Neural progenitor cell (in vitro differentiated cells): ENCODE results near the gene ANKRD31. TPM values are rescaled to one million over a fixed set of nuclear protein-coding genes. Genes with fewer than 3 reads are reported as not detected.
"Not testable (repeated sequence)": the region's sequence is repeated elsewhere in the genome, so short reads cannot be mapped to it uniquely, and the experiment has no call there.

ENCODE experiments used
- DNase-seq: peaks from one replicate; pipeline ENCODE4 v3.0.0-alpha.2; 2016; ENCODE audit warnings: low spot score
- H2AFZ ChIP-seq: fragments of 200-600 bp; sonication (generic); replicated peaks from 2 replicates; pipeline ENCODE4 v1.6.1; 2016; ENCODE audit warnings: antibody characterized with exemption
- H3F3A ChIP-seq: fragments of 200-600 bp; sonication (generic); 2 replicates; pipeline ENCODE4 v1.6.1; 2016; ENCODE audit warnings: antibody characterized with exemption, low read depth
- H3K27ac ChIP-seq: fragments of 200-600 bp; sonication (generic); 2 replicates; pipeline ENCODE4 v1.5.1; 2016; ENCODE audit warnings: mild to moderate bottlenecking
- H3K27me3 ChIP-seq: fragments of 200-600 bp; sonication (generic); 2 replicates; pipeline ENCODE4 v1.6.1; 2016; ENCODE audit warnings: mild to moderate bottlenecking, moderate library complexity
- H3K36me3 ChIP-seq: fragments of 200-600 bp; sonication (generic); 2 replicates; pipeline ENCODE4 v1.5.1; 2016
- H3K4me1 ChIP-seq: fragments of 200-600 bp; sonication (generic); 2 replicates; pipeline ENCODE4 v1.6.1; 2016; ENCODE audit warnings: mixed run types
- H3K4me2 ChIP-seq: fragments of 200-600 bp; sonication (generic); 2 replicates; pipeline ENCODE4 v1.6.1; 2016
- H3K4me3 ChIP-seq: fragments of 200-600 bp; sonication (generic); 2 replicates; pipeline ENCODE4 v1.5.1; 2016
- H3K79me2 ChIP-seq: fragments of 200-600 bp; sonication (generic); 2 replicates; pipeline ENCODE4 v1.6.1; 2016; ENCODE audit warnings: low read depth
- H3K9ac ChIP-seq: fragments of 200-600 bp; sonication (generic); 2 replicates; pipeline ENCODE4 v1.6.1; 2016
- H3K9me3 ChIP-seq: fragments of 200-600 bp; sonication (generic); 2 replicates; pipeline ENCODE4 v1.5.1; 2016; ENCODE audit warnings: low read depth
- H4K20me1 ChIP-seq: fragments of 200-600 bp; sonication (generic); 2 replicates; pipeline ENCODE4 v1.6.1; 2016; ENCODE audit warnings: low read depth
- H3K27ac Mint-ChIP-seq: 3 replicates; pipeline ENCODE4 v1.8.0; 2021; ENCODE audit warnings: mixed read lengths
- H3K27me3 Mint-ChIP-seq: 2 replicates; pipeline ENCODE4 v1.8.0; 2022; ENCODE audit warnings: low read depth, mild to moderate bottlenecking, inconsistent platforms, moderate library complexity, mixed read lengths; ENCODE audit not compliant: insufficient read depth
- H3K36me3 Mint-ChIP-seq: 3 replicates; pipeline ENCODE4 v1.8.0; 2021; ENCODE audit warnings: mixed read lengths
- H3K4me1 Mint-ChIP-seq: 3 replicates; pipeline ENCODE4 v1.8.0; 2021; ENCODE audit warnings: mixed read lengths
- H3K4me3 Mint-ChIP-seq: 3 replicates; pipeline ENCODE4 v1.8.0; 2021; ENCODE audit warnings: mild to moderate bottlenecking, moderate library complexity, mixed read lengths
- H3K9me3 Mint-ChIP-seq: 3 replicates; pipeline ENCODE4 v1.8.0; 2020; ENCODE audit warnings: mixed read lengths
- EZH2 ChIP-seq: fragments of 200-600 bp; sonication (generic); IDR thresholded peaks from 2 replicates; pipeline ENCODE4 v1.6.1; 2017; ENCODE audit warnings: antibody characterized with exemption, mild to moderate bottlenecking, moderate library complexity
- EZH2phosphoT487 ChIP-seq: fragments of 200-600 bp; sonication (generic); IDR thresholded peaks from 2 replicates; pipeline ENCODE4 v1.6.1; 2017; ENCODE audit warnings: antibody characterized with exemption
- total RNA-seq: library from RNA; depleted of rRNA; stranded (reverse); fragments of >200 nt; gene quantifications from 2 replicates; pipeline ENCODE4 v1.2.3, GENCODE V29; 2015; ENCODE audit warnings: low replicate concordance
- TF ChIP-seq, protein P1 (sequence below): fragments of 200-600 bp; sonication (generic); IDR thresholded peaks from 2 replicates; pipeline ENCODE4 v1.5.1; 2017; ENCODE audit warnings: antibody characterized with exemption, mild to moderate bottlenecking

The ANKRD31 gene
- total RNA-seq, 1 donor from 2014 or later: 0.75 TPM

DNA sequence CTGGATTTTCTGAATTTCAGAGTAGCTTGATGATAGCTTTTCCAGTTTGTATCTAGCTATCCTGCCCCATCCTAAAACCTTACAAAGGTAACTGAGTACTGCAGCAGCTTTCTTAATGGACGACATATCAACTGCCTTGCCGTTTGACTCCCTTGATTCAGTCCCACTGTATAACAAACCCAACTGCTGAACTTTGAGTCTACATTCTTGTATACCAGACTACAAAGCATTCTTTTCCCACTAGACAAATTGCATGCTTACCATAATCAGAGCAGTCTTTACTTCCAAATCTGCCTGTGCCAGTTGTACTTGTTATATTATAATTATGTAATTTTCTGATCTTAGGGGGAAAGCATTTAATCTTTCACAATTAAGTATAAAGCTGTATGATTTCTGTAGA is 47.3 kb downstream of the ANKRD31 start:
- no peak overlapping the region for H3K4me3 Mint-ChIP-seq
- no peak for DNase-seq
- Histone ChIP-seq H3K27me3 (no peaks in the 10 kb centered on the region), H2AFZ (no peak overlapping the region), H3K36me3 (no peaks in the 10 kb centered on the region), H3K4me3 (no peak overlapping the region), H3K9ac (no peak overlapping the region), H3K4me1 (no peaks in the 10 kb centered on the region), H3K27ac (no peak overlapping the region), H3K9me3 (no peaks in the 10 kb centered on the region), H3K4me2 (no peak overlapping the region), H4K20me1 (no peaks in the 10 kb centered on the region), H3F3A (no peaks in the 10 kb centered on the region), H3K79me2 (no peaks in the 10 kb centered on the region)
- TF ChIP-seq, protein P1, sequence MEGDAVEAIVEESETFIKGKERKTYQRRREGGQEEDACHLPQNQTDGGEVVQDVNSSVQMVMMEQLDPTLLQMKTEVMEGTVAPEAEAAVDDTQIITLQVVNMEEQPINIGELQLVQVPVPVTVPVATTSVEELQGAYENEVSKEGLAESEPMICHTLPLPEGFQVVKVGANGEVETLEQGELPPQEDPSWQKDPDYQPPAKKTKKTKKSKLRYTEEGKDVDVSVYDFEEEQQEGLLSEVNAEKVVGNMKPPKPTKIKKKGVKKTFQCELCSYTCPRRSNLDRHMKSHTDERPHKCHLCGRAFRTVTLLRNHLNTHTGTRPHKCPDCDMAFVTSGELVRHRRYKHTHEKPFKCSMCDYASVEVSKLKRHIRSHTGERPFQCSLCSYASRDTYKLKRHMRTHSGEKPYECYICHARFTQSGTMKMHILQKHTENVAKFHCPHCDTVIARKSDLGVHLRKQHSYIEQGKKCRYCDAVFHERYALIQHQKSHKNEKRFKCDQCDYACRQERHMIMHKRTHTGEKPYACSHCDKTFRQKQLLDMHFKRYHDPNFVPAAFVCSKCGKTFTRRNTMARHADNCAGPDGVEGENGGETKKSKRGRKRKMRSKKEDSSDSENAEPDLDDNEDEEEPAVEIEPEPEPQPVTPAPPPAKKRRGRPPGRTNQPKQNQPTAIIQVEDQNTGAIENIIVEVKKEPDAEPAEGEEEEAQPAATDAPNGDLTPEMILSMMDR: no peak
- no peak for TF ChIP-seq EZH2phosphoT487
- TF ChIP-seq EZH2: no peak
- H3K4me1 Mint-ChIP-seq: no peaks in the 10 kb centered on the region
- no peaks in the 10 kb centered on the region for H3K9me3 Mint-ChIP-seq
- H3K36me3 Mint-ChIP-seq: no peaks in the 10 kb centered on the region
- H3K27me3 Mint-ChIP-seq: peaks cover 2% of the 10 kb centered on the region
- no peak overlapping the region for H3K27ac Mint-ChIP-seq

DNA sequence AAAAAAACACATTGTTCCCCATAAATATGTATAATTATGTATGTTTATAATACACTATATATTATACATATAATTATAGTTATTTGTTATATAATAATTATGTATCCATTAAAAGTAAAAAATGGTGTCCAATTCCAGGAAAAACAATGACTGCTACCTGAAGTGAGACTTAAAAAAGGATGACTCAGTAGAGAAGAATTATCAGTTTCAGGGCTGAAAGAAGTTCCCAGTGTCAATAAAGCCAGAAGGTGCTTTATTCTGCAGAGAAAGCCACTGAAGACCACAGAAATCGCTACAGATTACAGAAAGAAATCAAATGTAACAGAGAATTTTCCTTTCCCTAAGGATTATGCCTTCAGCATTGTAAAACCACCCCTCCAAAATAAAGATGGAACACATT is 50.9 kb downstream of the ANKRD31 start:
- no peak overlapping the region for H3K27ac ChIP-seq
- Mint-ChIP-seq H3K36me3 (peaks cover 2% of the 10 kb centered on the region), H3K4me1 (no peaks in the 10 kb centered on the region), H3K27ac (no peak overlapping the region), H3K4me3 (no peak overlapping the region), H3K9me3 (peaks cover 4% of the 10 kb centered on the region), H3K27me3 (peaks cover 2% of the 10 kb centered on the region)
- H3K79me2 ChIP-seq: no peaks in the 10 kb centered on the region
- H3K4me1 ChIP-seq: no peaks in the 10 kb centered on the region
- H3K9ac ChIP-seq: no peak overlapping the region
- H3K4me2 ChIP-seq: no peak overlapping the region
- no peaks in the 10 kb centered on the region for H3F3A ChIP-seq
- no peak for TF ChIP-seq EZH2
- TF ChIP-seq, protein P1: no peak
- TF ChIP-seq EZH2phosphoT487: no peak
- no peaks in the 10 kb centered on the region for H3K9me3 ChIP-seq
- no peaks in the 10 kb centered on the region for H4K20me1 ChIP-seq
- no peak for DNase-seq
- no peaks in the 10 kb centered on the region for H3K36me3 ChIP-seq
- no peak overlapping the region for H3K4me3 ChIP-seq
- no peaks in the 10 kb centered on the region for H3K27me3 ChIP-seq
- no peak overlapping the region for H2AFZ ChIP-seq

DNA sequence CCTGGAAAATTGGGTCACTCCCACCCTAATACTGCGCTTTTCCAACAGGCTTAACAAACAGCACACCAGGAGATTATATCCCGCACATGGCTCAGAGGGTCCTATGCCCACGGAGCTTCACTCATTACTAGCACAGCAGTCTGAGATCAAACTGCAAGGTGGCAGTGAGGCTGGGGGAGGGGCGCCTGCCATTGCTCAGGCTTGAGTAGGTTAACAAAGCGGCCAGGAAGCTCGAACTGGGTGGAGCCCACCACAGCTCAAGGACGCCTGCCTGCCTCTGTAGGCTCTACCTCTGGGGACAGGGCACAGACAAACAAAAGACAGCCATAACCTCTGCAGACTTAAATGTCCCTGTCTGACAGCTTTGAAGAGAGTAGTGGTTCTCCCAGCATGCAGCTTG is 60.7 kb downstream of the ANKRD31 start:
- H3K36me3 Mint-ChIP-seq, H3K27ac ChIP-seq, H3K4me1 ChIP-seq, H3K4me1 Mint-ChIP-seq, H3K4me3 ChIP-seq, H4K20me1 ChIP-seq, H3K9me3 ChIP-seq, H3K27me3 Mint-ChIP-seq, H3K79me2 ChIP-seq, H3K36me3 ChIP-seq, H3K4me2 ChIP-seq, H2AFZ ChIP-seq, DNase-seq, H3K4me3 Mint-ChIP-seq, H3F3A ChIP-seq, H3K9ac ChIP-seq, H3K27ac Mint-ChIP-seq, H3K27me3 ChIP-seq: not testable (repeated sequence)
- peaks cover 47% of the 10 kb centered on the region for H3K9me3 Mint-ChIP-seq

DNA sequence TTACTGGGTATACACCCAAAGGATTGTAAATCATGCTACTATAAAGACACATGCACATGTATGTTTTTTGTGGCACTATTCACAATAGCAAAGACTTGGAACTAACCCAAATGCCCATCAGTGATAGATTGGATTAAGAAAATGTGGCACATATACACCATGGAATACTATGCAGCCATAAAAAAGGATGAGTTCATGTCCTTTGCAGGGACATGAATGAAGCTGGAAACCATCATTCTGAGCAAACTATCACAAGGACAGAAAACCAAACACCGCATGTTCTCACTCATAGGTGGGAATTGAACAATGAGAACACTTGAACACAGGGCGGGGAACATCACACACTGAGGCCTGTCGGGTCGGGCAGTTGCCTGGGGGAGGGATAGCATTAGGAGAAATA is 61.8 kb downstream of the ANKRD31 start:
- not testable (repeated sequence) for H3K27ac ChIP-seq, H3K4me2 ChIP-seq, H3K27me3 ChIP-seq, H3K4me3 ChIP-seq, H3K9ac ChIP-seq, H3K4me3 Mint-ChIP-seq, DNase-seq, H3K4me1 Mint-ChIP-seq, H3K4me1 ChIP-seq, H4K20me1 ChIP-seq, H3K36me3 Mint-ChIP-seq, H3K9me3 ChIP-seq, H3K36me3 ChIP-seq, H3K27me3 Mint-ChIP-seq, H3F3A ChIP-seq, H3K79me2 ChIP-seq, H2AFZ ChIP-seq, H3K27ac Mint-ChIP-seq
- H3K9me3 Mint-ChIP-seq: peaks cover 47% of the 10 kb centered on the region
